Embryonic facial prominence (tissue), 1 donor: ENCODE data around the gene EML4.
A peak's percentile ranks its signal among the peaks of the same experiment; 100 is the strongest.
"Not testable (repeated sequence)": the region's sequence is repeated elsewhere in the genome, so short reads cannot be mapped to it uniquely, and the experiment has no call there.

ENCODE experiments used
- DNase-seq: peaks from one replicate; pipeline ENCODE4 v3.0.0-alpha.2; 2016; ENCODE audit errors: extremely low spot score

Gene EML4

DNA sequence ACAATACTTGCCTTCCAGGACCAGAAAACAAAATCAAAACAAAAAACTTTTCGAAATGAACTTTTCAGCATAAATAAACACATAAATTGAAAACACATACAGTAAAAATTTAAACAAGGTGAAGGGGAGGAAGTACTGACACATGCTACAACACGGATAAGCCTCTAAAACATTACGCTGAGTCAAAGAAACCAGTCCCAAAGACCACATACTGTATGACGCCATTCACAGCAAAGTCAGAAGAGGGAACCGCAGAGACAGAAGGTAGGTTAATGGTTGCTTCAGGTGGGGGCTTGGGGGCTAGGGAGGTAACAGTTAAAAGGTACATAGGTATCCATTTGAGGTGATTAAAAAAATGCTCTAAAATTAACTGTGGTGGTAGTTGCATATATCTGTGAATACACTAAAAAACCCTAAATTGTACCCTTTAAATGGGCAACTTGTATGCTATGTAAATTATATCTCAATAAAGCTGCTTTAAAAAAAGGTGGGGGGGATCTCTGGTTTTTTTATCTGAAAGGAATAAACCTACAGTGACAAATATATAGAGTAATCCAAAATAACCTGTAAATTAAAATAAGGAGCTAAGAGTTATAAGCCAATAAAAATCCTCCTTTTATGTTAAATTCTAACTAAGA, 184.8 kb downstream of the EML4 start:
- DNase-seq, result no peak

DNA sequence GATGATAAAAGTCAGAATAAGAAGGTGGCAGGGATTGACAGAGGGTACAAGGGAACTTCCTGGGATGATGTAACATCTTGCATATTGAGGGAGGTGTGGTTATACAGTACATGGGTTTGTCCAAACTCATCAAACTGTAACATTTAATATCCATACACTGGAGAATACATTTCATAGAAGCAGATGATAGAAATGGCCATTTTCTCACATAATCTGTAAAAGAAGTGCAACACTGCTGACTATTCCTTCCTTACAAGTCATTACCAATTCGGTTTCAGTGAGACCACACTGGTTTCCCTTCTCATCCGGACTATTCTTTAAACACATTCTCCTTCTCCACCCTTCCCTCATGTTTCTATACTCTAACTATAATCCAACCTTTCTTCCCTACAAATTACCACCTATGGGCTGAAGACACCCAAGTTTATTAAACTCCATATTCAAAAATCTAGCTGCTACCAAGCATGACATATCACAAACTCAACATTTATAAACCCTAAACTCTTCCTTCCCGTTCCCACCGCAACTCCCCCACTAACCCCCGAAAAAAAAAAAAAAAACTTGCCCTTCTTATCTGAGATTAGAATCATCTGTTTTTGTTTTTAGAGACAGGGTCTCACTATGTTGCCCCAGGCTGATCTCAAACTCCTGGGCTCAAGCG, 190.3 kb downstream of the EML4 start:
- DNase-seq, result no peak

DNA sequence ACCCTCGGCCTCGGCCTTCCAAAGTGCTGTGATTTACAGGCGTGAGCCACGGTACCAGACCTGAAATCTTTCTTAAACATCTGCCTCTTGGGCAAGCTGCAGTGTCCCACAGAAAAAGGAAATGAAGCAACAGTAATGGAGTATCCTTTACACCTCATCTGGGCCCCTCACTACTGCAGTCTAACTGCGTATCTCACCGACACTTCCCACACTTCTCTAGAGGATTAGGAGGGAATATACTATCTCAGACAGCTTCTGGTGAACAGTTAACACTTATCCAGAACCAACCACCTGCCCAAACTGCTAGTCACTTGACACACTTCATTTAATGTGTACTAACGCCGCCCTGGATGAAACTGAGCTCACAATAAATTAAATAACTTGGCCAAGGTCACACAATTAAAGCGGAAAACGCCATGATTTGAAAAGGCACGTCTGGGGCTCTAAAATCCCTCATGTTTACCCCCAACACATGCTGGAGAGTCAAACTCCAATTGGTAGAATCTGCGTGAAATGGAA, 190.9 kb downstream of the EML4 start:
- DNase-seq, result no peak

DNA sequence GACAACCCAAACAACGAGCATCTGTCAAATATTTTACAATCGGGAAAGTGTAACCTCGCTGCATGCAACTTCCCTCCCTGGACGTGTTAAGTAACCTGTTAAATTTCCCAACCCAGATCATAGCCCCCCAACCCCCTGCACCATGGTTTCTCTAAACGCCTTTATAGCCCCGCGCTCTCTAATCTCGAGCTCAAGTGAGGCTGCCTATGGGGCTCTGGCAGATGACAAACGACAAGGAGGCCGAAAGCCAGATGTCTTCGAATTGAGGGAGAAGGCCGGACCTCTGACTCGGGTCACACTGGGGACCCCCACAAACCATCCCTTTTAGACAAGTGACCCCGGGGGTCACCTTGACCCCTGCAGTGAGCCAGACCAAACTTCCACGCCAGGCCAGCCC, 191.3 kb downstream of the EML4 start:
- no peak for DNase-seq

DNA sequence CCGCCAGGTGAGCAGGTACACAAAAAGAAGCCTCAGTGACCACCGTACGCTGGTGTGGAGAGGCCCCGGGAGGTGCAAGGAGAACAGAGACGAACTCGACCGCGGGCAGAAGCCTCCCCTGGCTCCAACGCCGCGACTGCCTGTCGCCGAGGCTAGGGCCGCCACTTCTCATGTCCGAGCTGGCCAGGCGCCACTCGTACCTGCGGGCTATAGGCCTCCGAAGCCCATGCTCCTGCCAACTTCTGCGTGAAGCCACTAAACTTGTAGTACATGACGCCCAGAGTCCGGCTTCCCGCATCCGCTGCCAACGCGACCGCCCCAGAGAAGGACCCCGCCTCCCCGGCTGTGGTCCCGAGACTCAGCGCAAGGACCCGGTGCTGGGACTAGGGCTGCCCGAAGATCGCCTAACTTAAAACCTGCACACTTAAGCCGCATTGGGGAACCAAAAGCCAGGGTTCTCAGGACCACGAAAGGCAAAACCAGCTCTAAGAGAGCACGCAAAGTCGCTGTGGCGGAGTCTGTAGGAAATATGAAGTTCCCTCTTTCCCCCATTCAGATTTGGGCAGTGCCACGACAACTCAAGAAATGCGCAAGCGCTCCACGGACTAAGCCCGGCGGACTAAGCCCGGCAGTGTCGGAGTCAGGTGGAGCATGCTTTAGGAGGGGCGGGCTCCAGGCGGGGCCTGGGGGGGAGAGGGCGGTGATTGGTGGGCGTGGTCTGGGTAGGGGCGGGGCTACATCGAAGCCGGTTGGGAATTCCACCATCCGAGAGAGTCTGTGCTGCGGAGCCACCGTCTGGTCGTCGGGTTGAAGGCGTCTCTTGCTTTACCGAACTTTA, 192.0 kb downstream of the EML4 start, which contains the start of gene COX7A2L:
Gene COX7A2L (minus strand): TSS at position 328 of the 838 bp plus-strand sequence. CDS start 56 bp downstream, at position 272.
- DNase-seq, result peak; percentile 98

DNA sequence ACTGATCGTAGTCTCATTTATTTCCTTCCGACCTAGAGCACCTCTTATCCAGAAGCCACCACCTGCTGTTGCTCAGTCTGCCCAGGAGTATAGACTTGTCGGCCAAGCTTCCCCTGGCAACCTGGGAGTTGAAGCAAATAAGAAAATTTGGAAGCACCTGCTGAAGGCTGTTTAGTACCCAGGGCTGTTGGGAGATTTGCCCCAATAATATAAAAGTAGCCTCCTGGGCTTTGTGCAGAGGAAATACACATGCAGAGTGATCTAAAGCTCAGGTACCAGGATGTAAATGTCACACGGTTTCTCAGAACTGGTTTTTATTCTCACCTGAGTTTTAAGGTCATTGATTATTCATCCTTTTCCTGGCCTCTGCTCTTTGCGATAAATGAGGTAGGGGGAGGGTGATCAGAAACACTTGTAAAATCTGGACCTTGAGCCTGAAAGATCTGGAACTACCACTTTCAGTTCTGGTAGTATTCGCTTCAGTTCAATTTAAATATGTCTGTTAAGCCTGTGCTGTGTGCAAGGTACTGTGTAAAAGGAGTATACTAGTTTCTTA, 192.7 kb downstream of the EML4 start:
- DNase-seq, result no peak

DNA sequence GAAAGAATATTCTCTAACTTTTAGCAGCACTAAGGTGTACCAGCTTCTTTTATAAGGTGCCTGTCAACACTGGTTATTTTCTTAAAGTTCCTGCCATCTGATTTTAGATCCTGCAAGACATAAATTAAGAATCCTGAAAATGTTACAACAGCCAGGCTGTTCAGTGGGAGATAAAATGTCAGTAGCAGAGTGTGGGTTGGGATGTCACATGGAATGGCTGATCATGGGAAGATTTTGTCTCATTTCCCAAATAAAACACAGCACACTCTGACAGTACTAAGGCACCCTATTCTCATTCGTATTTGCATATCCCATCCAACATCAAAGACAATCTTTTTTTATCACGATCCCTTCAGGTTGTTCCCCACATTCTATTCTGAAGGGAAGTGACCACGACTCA, 194.3 kb downstream of the EML4 start:
- no peak for DNase-seq

DNA sequence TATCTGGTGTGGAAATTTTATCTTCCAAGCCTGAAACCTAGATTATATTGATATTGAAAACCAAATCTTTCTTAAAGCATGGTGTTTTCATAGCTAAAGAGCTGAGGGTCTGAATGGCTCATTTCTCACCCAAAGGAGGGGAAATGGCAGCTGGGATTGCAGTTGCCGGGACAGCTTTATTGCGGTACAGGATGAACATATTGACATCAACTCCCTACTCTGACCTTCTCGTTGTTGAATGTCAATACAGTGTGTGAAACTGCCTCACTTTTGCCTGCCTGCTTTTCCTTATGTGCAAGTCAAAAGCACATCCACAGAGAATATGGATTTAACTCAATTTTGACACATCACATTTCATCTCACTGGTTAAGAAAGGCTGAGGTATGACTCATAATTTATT, 195.5 kb downstream of the EML4 start:
- no peak for DNase-seq

DNA sequence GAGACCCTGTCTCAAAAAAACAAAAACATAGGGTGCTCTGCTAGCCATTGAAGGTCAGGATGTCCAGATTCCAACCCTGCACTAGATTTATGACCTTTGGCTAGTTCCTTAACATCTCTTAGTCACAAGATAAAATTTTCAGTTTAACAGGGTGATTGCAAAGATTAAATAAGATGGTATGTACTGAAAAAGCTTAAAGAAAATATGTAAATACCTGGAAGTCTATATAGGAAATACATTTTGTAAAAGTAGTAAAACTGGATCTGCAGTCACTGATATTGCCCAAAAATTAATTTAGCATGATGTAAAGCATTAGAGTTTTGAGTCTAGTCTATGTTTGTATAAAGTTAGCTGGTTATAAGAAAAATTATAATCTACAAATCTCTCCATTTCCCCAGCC, 197.3 kb downstream of the EML4 start:
- DNase-seq, result no peak

DNA sequence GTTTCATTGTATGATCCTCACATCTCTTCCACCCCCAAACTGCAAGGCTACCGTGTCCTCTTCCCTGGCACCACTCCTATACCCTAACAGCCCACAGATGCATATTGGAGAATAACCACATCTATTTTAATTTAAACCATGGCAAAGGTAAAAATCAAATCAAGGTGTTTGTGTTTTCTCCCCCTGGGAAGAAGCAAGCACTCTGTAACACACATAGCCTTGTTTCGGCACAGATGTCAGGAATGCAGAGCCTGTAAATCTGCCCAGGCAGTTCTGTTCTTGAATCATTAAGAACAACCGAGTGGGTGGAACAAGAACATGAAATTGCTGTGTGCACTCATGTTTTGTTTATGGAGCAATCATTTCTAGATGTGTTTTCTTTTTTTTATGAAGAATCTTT, 198.7 kb downstream of the EML4 start:
- DNase-seq, result no peak

DNA sequence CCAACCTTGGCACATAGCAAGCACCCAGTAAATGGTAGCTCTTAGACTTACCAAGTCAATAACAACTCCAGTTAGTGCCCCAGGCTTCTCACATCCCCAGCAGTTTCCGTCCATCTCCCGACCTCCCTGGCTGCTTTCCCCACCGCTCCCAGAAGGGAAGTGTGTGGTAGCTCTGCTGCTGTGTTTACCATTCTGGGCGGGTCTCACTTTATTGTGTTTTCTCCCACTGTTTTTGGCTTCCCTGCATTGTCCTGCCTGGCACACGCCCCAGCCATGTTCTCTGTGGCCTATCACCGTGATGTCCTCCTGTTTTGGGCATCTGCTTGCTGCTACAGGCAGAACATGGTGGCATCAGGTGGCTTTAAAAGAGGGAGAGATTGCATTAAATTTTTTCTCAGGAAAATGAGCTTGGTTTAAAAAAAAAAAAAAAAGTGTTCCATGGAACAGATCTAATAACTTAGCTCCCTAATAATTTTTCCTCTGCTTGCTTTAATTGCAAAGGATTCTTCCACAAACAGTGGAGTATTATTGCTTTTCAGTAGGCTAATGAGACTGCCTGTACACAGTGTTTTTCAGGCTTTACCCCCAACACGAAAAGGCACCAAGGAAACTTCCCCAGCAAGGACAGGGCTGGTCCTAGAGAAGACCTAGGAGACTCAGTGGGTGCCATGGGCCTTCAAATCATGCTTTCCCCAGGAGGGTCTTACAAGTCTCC, 199.8 kb downstream of the EML4 start:
- no peak for DNase-seq

DNA sequence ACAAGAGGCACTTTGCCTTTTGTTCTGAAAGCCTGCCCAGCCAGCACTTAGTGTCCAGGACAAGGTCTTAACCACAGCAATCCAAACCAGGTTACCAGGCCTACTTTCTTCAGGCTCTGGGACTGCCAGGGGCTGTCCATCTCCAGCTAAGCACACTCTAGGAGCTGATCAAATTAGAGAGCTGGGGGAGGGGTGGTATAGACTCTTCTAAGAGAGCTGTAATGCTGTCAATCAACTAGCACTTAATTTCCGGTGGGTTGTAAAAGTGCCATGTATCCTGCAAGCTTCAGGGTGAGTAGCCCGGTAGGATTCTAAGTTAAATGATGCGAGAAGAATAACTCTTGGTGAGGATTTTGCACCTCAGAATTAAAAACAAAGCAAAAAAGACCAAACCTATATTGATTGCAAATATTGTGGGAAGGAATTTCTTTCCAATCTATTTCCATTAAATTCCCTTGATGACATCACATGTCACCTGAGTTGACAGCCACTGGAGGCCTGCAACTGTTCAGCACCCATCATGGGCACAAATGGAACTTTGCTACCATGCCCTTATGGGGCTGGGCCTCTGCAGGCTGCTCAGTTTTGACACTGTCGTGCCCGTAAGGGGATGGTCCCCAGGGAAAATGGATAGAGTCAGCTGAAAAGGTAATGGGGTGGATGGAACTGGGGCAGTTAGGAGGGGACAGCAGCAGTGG, 200.5 kb downstream of the EML4 start:
- no peak for DNase-seq

DNA sequence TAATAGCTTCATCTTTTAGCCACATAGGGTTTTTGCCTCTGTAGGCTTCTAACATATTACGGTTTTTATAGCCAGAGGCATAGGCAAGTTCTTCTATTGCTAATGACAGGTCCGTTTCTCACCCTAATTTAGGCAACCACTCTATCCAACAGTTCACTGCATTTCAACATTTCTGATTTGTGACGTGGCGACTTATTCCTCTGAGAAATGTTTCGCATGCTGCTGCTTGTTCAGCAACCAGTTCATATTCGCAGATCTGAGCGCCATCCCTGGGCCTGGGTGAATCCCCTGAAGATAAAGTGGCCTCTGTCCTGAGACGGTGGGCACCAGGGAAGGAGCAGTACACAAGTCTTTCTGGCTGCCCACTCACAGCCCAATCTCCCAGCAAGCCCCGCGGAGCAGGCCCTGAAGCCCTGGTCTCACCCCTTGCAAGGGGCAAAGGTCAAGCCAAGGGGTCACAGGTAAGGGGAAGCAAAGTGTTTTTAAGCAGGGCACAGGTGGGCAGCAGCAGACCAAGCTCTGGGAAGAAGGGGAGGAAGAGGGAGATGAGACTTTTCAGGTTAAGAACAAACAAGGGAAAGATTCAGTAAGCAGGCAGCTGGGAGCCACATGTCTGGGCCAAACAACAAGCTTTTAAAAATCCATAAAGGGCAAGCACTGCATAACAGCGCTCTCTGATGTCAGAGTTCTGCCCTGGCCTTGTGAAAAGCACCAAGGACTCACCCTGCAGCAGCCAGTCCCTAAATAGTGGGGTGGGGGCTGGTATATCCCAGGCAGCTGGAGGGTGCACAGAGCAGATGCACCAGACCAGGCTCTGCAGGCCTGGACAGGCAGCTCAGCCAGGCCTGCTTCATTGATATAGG, 202.7 kb downstream of the EML4 start:
- DNase-seq, result no peak

DNA sequence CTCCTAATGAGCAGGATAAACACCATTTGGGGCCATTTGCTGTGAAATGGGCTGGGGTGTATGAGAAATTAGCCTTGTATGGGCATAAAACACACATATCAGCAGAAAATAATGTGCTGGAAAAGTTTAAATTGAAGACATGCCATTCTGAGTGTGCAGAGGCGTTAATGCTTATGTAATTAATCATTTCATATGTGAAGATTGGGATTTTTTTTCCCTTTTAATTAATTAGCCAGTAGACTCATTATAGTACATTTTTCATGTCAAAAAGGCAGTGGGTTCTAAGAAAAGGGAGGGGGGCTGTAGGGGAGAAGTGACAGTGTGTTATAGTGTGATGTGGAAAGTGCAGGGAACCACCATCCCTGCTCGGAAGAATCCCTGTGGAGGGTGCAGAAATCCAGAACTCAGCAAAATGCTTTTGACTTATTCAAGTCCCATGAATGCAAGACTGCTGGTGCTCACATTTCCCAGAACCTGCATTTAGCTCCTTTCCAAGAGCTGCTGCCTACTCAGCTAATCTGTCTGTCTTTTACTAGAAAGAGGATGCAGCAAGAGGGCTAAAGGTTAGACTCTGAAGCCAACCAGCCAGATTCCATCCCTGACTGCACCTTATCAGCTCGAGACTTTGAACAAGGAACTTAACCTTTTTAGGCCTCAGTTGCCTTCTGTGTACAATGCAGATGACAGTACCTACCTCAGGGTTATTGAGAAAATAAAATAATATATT, 203.5 kb downstream of the EML4 start:
- DNase-seq, result no peak

DNA sequence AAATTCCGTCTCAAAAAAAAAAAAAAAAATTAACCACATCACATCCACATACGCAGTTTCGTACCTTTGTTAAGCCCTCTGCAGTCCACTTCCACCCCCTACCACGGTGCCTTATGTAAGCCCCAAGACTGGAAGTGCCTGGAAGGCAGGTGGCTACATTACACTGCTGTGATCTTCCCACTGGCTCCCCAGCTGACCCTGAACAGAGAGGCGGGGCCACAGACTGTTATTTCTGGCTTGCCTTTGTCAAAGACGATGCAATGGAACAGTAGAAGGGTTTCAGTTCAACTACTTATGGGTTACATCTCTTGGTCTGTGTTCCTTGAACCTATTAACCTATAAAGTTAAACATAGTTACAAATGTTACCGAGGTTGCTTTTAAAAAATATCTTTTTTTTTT, 207.6 kb downstream of the EML4 start:
- no peak for DNase-seq

DNA sequence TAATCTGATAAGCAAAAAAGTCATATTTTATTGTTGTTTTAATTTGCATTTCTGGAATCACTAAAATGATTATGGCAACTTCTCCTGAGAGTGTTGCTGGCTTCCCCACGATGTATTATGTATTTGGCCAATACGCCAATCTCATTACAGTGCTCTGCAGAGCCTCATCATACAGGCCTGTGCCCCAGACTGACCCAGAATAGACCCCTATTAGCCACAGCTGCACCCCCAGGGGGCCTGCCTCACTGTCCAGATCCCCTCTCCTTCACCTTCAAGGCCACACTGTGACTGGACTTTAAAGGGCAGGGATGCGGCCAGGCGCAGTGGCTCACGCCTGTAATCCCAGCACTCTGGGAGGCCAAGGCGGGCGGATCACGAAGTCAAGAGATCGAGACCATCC, 209.3 kb downstream of the EML4 start:
- DNase-seq, result no peak

DNA sequence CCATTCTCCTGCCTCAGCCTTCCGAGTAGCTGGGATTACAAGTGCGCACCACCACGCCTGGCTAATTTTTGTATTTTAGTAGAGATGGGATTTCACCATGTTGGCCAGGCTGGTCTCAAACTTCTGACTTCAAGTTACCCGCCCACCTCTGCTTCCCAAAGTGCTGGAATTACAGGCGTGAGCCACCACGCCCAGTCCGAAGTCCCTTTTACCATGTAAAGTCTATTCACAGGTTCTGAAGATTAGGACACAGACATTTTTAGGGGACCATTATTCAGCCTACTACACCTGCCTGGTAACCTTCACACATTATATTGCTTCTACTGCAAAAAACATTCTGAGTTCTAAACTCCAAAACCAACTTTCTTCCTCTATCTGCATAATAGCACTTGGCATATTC, 210.9 kb downstream of the EML4 start:
- not testable (repeated sequence) for DNase-seq

DNA sequence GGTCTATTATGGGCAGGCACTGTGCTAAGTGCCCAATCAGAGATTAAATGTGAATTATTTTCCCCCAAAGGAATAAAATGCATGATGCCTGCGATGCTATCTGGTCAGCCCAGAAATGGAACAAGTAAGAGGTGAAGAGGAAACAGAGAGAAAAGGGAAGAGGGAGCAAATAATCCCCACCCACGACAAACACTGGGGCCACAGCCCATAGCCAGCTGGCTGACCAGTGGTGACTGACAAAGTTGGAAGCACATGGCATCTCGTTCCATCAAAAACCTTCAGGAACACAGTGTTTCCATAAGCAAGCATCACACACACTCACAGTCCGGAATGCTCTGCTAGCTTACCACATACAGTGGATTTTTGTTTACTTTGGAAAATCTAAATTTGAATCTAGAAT, 213.0 kb downstream of the EML4 start:
- no peak for DNase-seq
